HG03460 (cell line): ENCODE data around the gene BGN.

Experiments used
- ATAC-seq: cut with Tn5 transposase; IDR thresholded peaks from one replicate; pipeline ENCODE4 v1.9.1; 2021; ENCODE audit not compliant: unreplicated experiment

Gene BGN

DNA sequence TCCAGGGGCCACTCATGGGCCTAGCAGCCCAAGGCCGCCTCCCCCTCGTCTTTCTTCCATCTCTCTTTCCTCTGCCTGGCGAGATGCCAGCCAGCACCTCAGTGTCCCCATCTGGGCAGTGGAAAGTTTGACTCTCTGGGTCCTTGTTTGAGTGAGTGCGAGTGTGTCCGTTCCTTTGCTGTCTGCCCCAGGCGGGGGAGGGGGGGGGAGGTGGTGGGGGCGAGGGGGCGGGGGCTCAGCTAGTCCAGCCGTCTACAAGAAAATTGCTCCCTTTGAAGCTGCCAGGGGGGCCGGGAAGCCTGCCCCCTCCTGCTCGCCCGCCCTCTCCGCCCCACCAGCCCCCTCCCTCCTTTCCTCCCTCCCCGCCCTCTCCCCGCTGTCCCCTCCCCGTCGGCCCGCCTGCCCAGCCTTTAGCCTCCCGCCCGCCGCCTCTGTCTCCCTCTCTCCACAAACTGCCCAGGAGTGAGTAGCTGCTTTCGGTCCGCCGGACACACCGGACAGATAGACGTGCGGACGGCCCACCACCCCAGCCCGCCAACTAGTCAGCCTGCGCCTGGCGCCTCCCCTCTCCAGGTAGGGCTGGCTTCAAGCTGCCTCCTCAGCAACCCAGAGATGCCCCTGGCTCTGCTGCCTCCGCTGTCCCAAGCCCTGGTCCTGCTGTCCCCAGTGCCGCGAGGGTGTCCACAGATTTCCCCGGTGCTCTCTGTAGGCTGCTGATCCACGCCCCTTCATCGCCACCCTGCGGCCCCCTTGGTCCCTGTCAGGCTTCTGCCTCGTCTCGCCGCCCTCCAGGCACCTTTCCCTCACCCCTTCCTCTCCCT lies at the start of gene BGN:
Gene BGN (plus strand): TSS at position 440 of the 821 bp plus-strand sequence. CDS start 9,652 bp downstream, outside the sequence.
- ATAC-seq, result no peak

DNA sequence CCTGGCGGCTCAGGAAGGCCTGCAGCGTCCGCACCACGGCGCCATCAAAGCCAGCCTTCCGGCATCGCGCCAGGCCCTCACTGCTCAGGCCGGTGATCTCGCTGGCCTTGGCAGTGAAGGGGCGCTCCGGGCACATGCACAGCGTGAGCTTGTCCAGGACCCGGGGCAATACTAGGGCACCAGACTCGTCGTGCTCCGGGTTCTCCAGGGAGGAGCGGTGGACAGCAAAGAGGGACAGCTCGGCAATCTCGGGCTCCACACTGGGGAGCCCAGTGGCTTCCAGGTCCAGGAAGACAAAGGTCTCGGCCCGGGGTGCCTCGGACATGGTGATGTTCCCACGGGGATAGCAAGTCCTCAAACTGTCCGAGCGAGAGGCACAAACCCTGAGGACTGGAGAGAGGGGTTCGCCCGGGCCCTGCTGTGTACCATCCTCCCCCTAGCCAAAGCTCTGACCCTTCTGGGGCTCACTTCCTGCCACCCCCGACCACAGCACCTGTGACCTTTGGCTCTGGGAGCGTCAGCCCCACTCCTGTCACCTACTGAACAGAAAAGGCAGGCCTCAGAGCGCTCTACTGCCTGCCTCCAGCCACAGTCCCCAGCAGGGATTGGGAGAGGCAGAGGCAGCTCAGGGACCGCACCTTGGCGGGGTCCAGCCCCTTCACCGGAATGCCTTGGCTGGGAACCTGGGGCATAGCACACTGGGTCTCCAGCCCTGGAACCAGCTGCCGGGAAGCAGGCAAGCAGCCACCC lies 49.5 kb upstream of the BGN start:
- ATAC-seq, result no peak

DNA sequence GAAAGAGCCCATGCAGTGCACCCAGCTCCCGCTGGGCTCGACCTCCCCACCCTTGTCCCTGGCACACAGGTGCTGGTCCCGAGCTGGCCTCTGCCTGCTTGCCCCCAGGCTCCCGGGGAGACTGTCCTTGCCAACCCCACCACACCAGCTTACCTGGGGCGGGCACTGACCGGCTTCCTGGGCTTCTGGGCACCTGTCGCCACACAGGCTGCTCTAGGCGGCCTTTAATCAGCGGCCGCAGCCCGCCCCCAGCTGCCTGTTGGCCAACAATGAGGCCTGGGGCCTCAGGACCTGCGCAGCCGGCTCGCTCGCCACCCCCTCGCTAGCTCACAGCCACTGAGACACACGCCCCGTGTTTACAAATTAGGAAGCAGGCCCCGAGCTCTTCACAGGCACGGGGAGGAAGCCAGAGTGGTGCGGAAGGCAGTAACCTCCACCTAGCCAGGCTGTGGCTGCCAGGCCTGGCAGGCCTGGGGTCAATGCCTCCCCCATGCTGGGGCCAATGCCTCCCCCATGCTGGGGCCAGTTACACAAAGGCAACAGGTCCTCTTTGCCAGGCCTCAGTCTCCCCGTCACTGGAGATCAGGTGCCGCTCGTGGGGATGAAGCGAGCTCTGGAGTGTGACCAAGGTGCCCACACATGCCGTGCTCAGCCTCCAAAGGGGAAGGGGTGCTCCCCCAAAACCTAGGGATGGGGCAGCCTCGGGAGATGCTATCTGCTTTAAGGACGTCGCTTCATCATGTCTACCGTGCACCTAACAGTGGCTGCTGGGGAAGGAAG lies 48.7 kb upstream of the BGN start, which contains the start of gene TREX2:
Gene TREX2 (minus strand): TSS at position 201 of the 780 bp plus-strand sequence. CDS start 626 bp downstream, outside the sequence.
- no peak for ATAC-seq

DNA sequence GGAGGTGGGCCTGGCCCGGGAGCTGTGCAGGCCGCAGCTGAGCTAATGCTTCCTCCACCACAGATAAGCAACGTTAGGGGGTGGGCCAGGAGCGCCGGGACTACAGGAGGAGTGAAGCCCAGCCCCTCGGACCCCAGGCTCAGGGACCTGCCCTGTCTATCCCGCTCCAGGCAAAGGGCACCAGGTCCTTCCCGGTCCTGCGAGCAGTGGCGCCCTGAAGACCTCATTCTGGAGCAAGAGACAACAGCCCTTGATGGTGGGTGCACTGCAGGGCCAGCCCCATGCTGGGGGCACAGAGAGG lies 48.2 kb upstream of the BGN start:
- ATAC-seq, result no peak

DNA sequence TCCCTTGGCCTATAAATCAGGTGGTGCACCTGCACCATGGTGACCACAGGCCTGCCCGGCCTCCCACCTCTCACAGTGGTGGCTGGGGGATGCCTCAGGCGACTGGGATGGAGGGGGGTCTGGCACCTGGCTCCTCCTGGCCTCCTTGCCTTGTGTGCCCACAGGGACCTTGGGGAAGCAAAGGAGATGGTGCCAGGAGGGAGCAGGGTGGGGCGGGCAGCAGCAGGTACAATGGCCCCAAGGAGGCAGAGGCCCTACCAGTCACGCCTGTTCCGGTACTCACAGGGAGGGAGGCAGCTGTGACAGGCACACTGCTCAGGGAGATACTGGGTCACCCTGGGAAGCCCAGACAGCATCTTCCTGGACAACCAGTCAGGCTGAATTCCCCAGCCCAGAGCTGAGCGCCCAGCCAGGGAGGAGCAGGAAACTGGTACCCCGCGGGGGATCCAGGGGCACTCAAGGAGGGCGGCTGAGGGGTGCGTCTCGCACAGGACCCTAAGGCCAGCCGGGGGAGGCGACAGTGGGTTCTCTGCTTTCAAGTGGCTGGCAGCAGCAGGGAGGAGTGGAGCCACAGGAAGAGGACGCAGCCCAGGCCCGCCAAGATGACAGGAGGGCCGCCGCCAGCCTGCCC lies 47.7 kb upstream of the BGN start:
- ATAC-seq, result no peak

DNA sequence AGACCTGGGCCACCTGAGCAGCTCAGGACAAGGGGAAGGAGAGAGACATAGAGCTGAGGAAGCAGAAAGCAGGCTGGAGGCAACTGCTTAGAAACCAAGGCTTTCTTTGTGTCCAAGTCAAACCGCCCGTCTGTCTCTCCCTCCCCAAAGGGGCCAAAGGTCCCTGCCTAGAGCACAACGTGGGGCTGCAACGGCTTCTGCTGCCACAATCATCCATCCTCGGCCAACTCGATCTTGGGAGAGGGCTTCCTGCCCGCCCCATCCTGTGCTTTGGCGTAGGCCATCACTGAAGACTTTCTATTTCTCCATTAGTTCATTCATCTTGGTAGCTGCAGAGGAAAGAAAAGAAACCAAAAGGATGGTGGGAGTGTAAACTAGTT lies 47.2 kb upstream of the BGN start:
- ATAC-seq, result no peak

DNA sequence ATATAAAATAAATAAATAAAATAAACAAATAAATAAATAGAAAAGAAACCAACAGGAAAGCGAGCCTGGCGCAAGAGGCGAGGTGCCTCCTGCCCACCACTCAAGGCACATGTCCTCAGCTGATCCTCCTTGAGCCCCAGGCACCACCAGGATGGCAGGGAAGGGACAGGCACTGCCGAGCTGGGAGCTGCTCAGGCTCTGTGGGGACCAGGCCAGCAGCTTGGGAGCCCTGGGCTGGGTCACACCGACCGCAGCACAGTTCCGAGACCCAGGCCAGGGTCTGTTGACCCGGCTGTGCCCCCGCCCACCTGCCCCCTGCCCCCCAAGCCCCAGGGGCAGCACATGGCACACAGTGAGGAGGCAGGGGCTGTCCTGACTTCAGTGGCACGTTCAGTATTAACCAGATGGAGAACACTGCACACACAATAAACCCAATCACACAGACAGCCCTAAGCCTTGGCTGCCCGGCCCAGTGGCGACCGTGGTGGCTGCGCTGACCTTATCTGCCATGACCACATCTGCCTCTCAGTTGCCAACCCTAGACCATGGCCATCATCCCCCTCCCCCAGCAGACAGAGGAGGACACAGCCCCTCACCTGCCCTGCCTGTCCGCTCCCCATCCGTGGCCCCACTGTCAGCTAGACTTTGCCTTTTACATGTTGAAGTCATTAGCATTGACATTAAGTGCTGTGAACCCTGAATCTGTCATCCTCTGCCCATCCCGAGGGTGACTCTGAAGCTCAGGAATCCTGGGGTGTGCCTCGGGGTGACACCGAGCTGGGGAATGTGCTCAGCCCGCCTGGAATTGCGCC lies 46.0 kb upstream of the BGN start:
- no peak for ATAC-seq

DNA sequence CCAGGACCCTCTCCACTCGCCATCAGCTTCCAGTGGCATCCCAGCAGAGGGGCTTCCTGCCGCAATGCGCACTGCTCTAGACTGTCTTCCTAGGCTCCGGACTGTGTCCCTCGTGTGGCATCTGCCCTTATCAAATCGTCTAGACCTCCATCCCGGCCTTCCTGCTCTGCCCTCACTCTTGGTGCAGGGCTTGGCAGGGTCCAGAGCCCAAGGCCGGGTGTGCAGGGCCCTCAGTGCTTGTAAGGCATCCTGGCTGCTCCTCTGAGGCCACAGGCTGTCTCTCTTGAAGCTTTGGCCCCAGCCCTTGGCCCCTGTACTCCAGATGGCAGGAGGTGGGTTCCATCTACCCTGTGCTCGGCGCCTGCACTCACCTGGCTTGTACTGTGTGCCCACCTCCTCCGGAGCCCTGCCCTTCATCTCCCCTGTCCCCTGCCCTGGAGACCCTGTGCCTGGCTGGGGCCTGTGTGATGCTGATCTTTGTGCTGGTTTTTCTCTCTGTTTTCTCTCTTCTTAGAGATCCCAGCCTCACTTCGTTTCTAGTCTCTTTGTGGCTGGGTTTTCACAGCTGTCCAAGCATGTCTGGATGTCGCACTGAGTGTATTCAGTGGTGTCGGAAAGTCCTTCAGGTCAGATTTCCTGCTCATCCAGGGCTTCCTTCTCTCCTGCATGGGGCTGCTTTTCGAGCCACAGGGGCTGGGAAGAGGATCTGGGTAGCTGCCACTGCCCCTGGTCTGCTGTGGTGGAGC lies 45.2 kb upstream of the BGN start:
- no peak for ATAC-seq

DNA sequence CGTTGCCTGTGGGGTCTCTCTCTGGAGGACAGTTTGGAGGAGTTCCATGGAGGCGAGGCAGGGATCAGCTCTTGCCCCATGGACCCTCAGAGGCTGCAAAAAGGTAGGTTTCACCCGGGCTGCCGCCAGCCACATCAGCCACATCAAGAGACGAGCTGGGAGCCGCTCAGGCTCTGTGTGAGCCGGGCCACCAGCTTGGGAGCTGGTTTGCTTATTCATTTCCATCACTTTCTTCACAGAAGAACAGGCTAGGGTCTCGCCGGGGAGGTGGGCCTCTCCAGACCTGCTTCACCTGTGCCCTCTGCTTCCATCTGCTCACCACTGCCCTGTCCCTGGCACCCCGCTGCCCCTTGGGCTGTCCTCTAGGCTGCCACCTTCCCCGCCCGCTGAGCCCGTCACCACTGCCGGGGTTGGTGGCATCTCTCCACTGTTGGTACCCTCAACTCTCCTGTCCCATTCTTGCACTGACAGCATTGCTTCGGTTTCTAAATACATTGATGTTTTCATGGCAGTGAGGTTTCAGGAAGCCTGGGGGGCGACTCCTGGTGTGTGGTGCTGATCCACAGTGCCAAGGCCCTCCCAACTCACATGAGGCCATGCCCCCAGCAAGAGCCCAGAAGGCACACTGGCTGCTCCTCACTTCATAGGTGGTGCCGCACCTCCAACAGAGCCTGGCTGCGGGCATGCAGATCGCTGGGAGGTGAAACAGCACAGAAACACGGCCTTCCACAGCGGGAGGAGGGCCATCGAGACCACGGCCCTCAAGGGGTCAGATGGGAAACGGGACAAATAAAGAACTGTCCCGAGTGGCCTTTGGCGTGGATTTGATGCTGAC lies 44.4 kb upstream of the BGN start:
- ATAC-seq, result no peak

DNA sequence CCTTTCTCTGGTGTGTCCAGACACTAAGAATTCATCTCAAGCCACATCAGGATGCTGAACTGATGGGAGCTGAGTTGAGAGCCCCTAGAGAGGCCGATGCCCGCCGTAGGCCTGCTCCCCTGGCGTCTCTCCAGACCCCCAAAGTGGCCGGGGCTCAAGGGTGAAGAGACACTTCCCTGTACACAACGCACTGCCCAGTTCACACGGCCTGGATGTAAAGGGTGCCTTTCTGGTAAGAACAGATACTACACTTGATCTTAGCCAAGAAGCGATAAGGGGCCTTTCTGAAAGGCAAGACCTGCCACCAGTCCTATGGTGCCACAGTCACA lies 43.9 kb upstream of the BGN start:
- no peak for ATAC-seq

DNA sequence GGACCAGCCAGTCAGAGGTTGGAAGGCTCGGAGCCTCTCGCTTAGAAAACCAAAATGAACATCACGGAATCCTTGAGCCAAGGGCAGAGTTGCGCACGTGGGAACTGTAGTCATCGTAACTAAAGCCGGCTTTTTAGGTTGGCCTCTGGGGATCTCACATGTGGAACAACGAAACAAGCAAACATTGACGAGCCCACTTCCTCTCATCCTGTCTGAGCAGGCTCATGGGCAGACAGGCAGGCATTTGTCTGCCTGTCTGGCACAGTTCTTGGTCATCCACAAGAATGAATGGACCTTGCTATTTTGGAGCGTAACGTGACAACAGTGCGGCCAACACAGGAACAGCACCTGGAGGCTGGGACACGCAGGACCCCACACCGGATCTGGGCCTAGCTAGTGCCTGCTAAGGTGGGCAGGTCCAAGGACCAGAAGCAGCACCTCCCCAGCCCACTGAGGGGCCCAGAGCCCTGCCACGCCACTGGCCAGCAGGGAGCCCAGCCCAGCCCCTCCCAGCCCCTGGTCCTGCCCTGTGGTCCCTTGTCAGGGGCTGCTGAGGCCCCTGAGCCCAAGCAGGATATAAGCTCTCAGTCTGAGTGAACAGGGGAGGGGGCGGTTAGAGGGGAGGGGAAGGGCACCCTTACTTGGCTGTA lies 39.8 kb upstream of the BGN start:
- ATAC-seq, result no peak

DNA sequence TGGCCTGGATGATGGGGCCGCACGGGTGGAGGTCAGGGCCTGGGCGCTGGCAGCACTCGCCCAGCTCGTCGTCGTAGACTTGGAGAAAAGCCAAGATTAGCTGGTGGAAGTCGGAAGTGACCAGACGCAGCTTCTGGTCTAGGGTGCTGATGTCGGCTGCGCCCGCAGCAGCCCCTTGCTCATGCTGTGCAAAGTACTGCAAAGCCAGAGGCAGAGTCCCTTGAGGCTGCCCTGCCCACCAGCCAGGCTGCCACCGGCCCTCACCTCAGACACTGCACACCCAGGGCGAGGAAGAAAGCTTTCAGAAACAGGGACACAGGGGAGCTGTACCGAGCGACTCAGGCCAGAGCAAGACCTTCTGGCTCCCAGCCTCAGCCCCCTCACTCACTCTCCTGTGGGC lies 39.2 kb upstream of the BGN start:
- ATAC-seq, result no peak

DNA sequence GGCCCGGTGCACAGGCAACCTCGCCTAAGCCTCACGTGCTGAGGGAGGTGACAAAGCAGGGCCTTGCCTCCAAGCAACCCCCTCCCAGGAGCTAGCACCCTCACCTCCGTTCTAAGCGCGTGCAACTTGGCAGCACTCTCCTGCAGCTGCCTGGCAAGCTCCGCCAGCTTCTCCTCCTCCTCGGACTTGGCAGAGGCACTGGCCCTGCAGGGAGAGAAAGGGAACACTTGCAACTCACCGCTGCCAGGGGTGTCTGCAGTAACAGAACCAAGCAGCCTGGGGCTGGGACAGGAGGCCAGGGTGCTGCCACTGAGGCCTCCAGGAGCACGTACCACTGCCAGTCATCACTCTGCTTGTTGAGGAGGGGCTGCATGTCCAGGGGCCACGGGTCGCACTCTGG lies 38.6 kb upstream of the BGN start:
- ATAC-seq, result no peak

DNA sequence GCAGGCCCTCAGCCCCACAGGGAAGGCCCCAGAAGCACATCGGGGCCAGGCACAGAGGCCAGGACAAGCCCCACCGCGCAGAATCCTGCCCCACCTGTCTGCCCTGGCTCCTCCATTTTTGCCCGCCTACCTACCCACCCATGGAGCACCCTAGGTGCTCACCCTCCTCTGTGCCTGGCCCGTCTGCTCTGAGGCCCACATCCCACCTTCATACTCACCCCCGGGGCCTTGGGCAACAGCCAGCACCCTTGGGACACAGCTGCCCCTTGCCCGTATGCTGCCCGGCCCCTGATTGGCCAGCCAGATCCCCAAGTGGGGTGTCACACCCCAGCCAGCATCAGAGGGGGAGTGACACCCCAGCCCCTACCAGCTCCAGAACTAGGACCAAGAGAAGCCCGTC lies 38.1 kb upstream of the BGN start:
- no peak for ATAC-seq

DNA sequence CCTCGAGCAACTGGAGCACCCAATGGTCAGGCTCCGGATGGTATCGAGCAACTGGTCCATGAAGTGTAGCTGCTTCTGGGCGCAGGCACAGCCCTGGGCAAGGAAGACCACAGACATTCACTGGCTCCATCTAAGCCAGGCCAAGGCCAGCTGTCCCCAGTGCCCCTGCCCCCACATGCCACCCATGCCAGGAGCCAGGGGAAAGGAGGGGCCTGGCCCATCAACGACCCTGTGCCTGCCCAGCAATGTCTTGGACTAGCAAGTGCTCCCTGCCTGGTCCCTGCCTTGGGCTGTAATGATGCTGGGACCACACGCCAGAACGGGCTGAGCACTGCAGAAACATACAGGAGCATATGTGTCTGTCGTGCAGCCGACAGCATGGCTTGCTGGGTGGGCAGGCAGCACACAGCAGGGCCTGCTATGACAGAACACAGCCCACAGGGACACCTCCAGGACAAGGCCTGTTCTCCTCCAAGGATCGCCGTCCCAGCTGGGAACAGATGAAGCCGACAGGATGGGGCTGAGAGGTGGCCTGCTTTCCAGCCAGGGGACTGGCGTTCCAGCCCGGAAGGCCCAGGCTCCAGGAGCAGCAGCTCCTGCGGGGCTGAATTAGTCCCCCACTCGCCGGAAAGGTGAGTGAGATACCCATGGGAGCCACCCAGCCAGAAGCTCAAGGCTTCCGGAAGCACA lies 37.5 kb upstream of the BGN start:
- no peak for ATAC-seq

DNA sequence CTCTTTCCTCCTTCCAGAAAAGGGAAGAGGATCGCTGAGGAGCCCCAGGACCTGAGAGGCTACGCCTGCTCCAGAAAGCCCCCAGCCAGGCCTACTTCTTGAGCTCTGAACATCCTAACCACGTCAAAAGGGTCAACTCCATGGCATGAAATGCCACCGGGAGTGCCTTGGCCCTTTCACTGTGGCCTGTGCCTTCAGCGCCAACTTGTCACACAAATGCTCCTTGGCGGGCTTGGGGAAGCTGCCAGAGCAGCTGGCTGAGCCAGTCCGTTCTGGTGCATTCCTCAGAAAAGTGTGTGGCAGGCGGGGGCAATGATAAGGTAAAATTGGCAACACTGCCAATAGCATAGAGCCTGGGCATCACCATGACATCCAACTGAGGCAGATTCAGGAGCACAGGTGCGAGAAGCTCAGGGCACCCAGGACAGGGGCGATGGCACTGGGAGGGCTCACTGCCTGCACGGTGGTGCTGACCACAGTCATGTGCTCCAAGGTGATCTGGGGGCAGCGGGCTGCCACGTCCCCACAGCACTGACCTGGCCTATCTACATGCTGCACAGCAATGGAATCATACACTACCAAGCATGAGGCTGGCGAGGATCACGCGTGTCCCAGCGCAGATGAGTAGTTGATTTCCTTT lies 36.8 kb upstream of the BGN start:
- no peak for ATAC-seq

DNA sequence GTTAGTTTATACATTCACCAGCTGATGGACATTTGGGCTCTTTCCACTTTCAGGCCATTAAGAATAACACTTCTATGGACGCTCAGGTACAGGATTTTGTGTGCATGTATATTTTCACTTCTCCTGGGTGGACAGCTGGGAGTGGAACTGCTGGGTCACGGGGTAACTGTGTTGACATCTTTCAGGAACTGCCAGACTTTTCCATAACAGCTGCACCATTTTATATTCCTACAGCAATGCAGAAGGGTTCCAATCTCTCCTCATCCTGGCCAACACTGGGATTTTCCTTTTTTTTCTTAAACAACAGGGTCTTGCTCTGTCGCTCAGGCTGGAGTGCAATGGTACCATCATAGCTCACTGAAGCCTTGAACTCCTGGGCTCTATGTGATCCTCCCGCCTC lies 36.3 kb upstream of the BGN start:
- ATAC-seq, result no peak
